A549 (cell line): Measurements from ENCODE around the gene SAGE1.

Experiments used
- CHD2 ChIP-seq: fragments of 150-350 bp; IDR thresholded peaks from 2 replicates; pipeline ENCODE4 v1.6.1; 2014; ENCODE audit warnings: low read length; ENCODE audit not compliant: partially characterized antibody
- CTCF ChIP-seq: fragments of >200 bp; sonication (Bioruptor Twin); formaldehyde crosslinking; IDR thresholded peaks from 3 replicates; pipeline ENCODE4 v1.5.1; 2016
- EHMT2 ChIP-seq: fragments of 200-600 bp; sonication (generic); IDR thresholded peaks from 2 replicates; pipeline ENCODE4 v1.6.1; 2016; ENCODE audit warnings: antibody characterized with exemption, low read depth, mild to moderate bottlenecking, moderate library complexity
- EP300 ChIP-seq, 2 experiments: fragments of >200 bp; sonication (Bioruptor Twin); formaldehyde crosslinking; IDR thresholded peaks; 2 replicates in 1 of 2; 3 replicates in 1 of 2; pipeline ENCODE4 v1.6.1; 2016 to 2017
- FOXS1 ChIP-seq: fragments of 250-450 bp; sonication (Bioruptor Pico); IDR thresholded peaks from 2 replicates; pipeline ENCODE4 v1.5.0; 2020; ENCODE audit warnings: mild to moderate bottlenecking, moderate library complexity
- MAX ChIP-seq: IDR thresholded peaks from 2 replicates; pipeline ENCODE4 v1.6.1; 2012
- MAZ ChIP-seq: fragments of 150-350 bp; IDR thresholded peaks from 2 replicates; pipeline ENCODE4 v1.6.1; 2014; ENCODE audit warnings: antibody characterized with exemption, low read depth, low read length, borderline replicate concordance
- MYC ChIP-seq: IDR thresholded peaks from 2 replicates; pipeline ENCODE4 v1.6.1; 2012; ENCODE audit warnings: mild to moderate bottlenecking, inconsistent platforms, low read length, improper control_type of control experiment, borderline replicate concordance
- POLR2A ChIP-seq: IDR thresholded peaks from 2 replicates; pipeline ENCODE4 v1.6.1; 2012; ENCODE audit warnings: mild to moderate bottlenecking, low read length
- RARB ChIP-seq: fragments of 250-450 bp; sonication (Bioruptor Pico); IDR thresholded peaks from 2 replicates; pipeline ENCODE4 v1.8.0; 2021; ENCODE audit warnings: mild to moderate bottlenecking, moderate library complexity
- RFX5 ChIP-seq: fragments of 450-650 bp; IDR thresholded peaks from 2 replicates; pipeline ENCODE4 v1.7.1; 2014; ENCODE audit warnings: antibody characterized with exemption, mild to moderate bottlenecking, moderate library complexity
- SMC3 ChIP-seq: fragments of >200 bp; sonication (Bioruptor Twin); formaldehyde crosslinking; IDR thresholded peaks from 3 replicates; pipeline ENCODE4 v1.6.1; 2018; ENCODE audit warnings: inconsistent platforms
- ZFP36 ChIP-seq: fragments of 450-650 bp; IDR thresholded peaks from 2 replicates; pipeline ENCODE4 v1.6.1; 2014; ENCODE audit warnings: borderline replicate concordance; ENCODE audit not compliant: partially characterized antibody

DNA sequence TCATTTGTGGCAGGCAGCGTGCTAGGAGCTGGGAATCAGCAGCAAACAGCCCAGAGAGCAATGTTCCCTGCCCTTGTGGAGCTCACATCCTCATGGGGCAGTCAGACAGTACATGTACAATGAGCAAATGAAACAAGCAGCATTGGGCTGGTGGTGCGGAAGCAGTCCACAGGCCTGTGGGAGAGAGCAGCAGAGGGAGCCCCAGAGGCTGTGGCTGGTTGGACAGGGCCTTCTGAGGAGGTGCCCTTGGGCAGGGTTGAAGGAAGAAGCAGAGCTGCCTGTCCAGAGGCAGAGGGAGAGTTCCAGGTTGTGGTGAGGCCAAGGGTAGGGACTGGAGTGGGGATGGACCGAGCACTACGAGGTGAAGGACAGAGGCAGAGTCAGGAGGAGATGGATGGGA lies 57.8 kb downstream of the SAGE1 start:
- TF ChIP-seq EP300 (IDR thresholded peaks at IDR 0.05) (no peak), ZFP36 (no peak), CTCF (no peak), RFX5 (no peak), POLR2A (no peak), MAX (no peak), CHD2 (no peak), RARB (no peak), MAZ (no peak), MYC (no peak), SMC3 (no peak), EHMT2 (no peak), FOXS1 (no peak)
